Endodermal cell (in vitro differentiated cells): ENCODE measurements around the gene HOXB4. TPM values are rescaled to one million over a fixed set of nuclear protein-coding genes. Genes with fewer than 3 reads are reported as not detected.

Experiments used
- DNase-seq: peaks from one replicate; pipeline ENCODE4 v3.0.0-alpha.2; 2017
- H3K27ac ChIP-seq: 2 replicates; pipeline ENCODE4 v1.5.1; 2013; ENCODE audit warnings: mild to moderate bottlenecking, low read depth, low read length, moderate library complexity
- H3K27me3 ChIP-seq: 2 replicates; pipeline ENCODE4 v1.6.1; 2013; ENCODE audit warnings: mild to moderate bottlenecking, low read length, moderate library complexity; ENCODE audit not compliant: insufficient read depth, control insufficient read depth, poor library complexity, severe bottlenecking
- H3K36me3 ChIP-seq: 2 replicates; pipeline ENCODE4 v1.7.0; 2013; ENCODE audit warnings: mild to moderate bottlenecking, low read length, moderate library complexity; ENCODE audit not compliant: control insufficient read depth, insufficient read depth
- H3K4me1 ChIP-seq: one replicate; pipeline ENCODE4 v1.7.0; 2013; ENCODE audit warnings: low read length; ENCODE audit not compliant: control insufficient read depth, insufficient read depth
- H3K4me3 ChIP-seq: 2 replicates; pipeline ENCODE4 v1.5.1; 2013; ENCODE audit warnings: mild to moderate bottlenecking, low read length, moderate library complexity
- H3K9ac ChIP-seq: 2 replicates; pipeline ENCODE4 v1.6.1; 2013; ENCODE audit warnings: mild to moderate bottlenecking, low read length, moderate library complexity; ENCODE audit not compliant: poor library complexity, severe bottlenecking; ENCODE audit errors: extremely low read depth
- H3K9me3 ChIP-seq: 2 replicates; pipeline ENCODE4 v1.6.1; 2013; ENCODE audit warnings: mild to moderate bottlenecking, low read length, moderate library complexity; ENCODE audit not compliant: control insufficient read depth
- H3K27ac Mint-ChIP-seq: 2 replicates; pipeline ENCODE4 v1.8.0; 2020; ENCODE audit warnings: mixed read lengths
- H3K27me3 Mint-ChIP-seq: 2 replicates; pipeline ENCODE4 v1.8.0; 2021; ENCODE audit warnings: mild to moderate bottlenecking, mixed read lengths; ENCODE audit not compliant: insufficient read depth
- H3K36me3 Mint-ChIP-seq: 2 replicates; pipeline ENCODE4 v1.8.0; 2020; ENCODE audit warnings: low read depth, mixed read lengths
- H3K4me1 Mint-ChIP-seq: 2 replicates; pipeline ENCODE4 v1.8.0; 2020; ENCODE audit warnings: mixed read lengths
- H3K4me3 Mint-ChIP-seq: 2 replicates; pipeline ENCODE4 v1.8.0; 2020; ENCODE audit warnings: mild to moderate bottlenecking, moderate library complexity, mixed read lengths
- H3K9me3 Mint-ChIP-seq: 2 replicates; pipeline ENCODE4 v1.8.0; 2020; ENCODE audit warnings: mild to moderate bottlenecking, mixed read lengths
- WGBS, 2 experiments: methylation state at CpG; one replicate each; pipeline versions ENCODE4 v1.1.5 to v1.1.7; 2013; ENCODE audit warnings: missing lambda C conversion rate in 2 of 2, mixed read lengths in 1 of 2; ENCODE audit not compliant: insufficient coverage in 1 of 2, insufficient read length in 1 of 2; 5-methylcytosine and 5-hydroxymethylcytosine counted together
- total RNA-seq, 2 donors: library from RNA; stranded (reverse); fragmentation: NEBNext Ultra II Directional in 1 of 2; extraction: Animal tissue kit (Norgen Biotek cat#: 25700) in 1 of 2; gene quantifications; 2 replicates in 1 of 2; 3 replicates in 1 of 2; pipeline ENCODE4 v1.2.1, GENCODE V29; 2021
- TF ChIP-seq, protein P1 (sequence below): fragments of 200-600 bp; sonication (generic); conservative IDR thresholded peaks from 2 replicates; pipeline ENCODE4 v1.5.0; 2021; ENCODE audit warnings: antibody characterized with exemption, mild to moderate bottlenecking

Gene HOXB4
- total RNA-seq, 2 donors from 2014 or later = not detected

DNA sequence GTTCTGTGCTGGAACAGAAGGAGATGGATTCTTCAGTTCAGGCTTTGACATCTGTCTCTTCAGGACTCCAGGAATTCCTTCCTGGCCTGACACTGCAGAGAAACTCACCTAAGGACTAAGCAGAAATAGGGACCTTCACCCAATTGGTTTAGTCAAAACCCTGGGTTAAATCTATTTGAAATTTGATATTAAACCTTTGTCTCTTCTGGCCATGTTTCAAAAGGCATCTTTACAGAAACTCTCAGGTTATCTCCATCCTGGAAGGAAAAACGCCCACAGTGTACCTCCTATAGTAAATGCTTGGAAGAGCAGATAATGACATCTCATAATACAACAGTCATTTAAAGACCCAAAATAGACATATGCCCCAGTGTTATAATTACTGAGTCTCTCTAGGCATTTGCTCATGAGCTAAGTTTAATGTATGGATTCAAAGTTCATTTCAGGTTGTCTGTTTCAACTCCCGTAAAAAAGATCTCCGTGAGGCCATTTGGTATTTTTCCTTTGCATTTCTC is 5.6 kb upstream of the HOXB4 start:
- DNase-seq = no peak
- H3K9me3 ChIP-seq = no peaks in the 10 kb centered on the region
- H3K9ac ChIP-seq = no peak overlapping the region
- WGBS, 2 experiments = 27 to 36% methylated on average over 2 to 3 of the region's 3 CpGs
- H3K4me1 ChIP-seq = peaks cover 3% of the 10 kb centered on the region
- H3K4me3 Mint-ChIP-seq = no peak overlapping the region
- H3K4me3 ChIP-seq = no peak overlapping the region
- H3K27me3 ChIP-seq = peaks cover 100% of the 10 kb centered on the region
- H3K4me1 Mint-ChIP-seq = peaks cover 9% of the 10 kb centered on the region
- H3K36me3 Mint-ChIP-seq = no peaks in the 10 kb centered on the region
- peaks cover 100% of the 10 kb centered on the region for H3K27me3 Mint-ChIP-seq
- no peak overlapping the region for H3K27ac Mint-ChIP-seq
- H3K36me3 ChIP-seq = no peaks in the 10 kb centered on the region
- no peaks in the 10 kb centered on the region for H3K9me3 Mint-ChIP-seq
- TF ChIP-seq, protein P1, sequence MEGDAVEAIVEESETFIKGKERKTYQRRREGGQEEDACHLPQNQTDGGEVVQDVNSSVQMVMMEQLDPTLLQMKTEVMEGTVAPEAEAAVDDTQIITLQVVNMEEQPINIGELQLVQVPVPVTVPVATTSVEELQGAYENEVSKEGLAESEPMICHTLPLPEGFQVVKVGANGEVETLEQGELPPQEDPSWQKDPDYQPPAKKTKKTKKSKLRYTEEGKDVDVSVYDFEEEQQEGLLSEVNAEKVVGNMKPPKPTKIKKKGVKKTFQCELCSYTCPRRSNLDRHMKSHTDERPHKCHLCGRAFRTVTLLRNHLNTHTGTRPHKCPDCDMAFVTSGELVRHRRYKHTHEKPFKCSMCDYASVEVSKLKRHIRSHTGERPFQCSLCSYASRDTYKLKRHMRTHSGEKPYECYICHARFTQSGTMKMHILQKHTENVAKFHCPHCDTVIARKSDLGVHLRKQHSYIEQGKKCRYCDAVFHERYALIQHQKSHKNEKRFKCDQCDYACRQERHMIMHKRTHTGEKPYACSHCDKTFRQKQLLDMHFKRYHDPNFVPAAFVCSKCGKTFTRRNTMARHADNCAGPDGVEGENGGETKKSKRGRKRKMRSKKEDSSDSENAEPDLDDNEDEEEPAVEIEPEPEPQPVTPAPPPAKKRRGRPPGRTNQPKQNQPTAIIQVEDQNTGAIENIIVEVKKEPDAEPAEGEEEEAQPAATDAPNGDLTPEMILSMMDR = no peak
- H3K27ac ChIP-seq = no peak overlapping the region

DNA sequence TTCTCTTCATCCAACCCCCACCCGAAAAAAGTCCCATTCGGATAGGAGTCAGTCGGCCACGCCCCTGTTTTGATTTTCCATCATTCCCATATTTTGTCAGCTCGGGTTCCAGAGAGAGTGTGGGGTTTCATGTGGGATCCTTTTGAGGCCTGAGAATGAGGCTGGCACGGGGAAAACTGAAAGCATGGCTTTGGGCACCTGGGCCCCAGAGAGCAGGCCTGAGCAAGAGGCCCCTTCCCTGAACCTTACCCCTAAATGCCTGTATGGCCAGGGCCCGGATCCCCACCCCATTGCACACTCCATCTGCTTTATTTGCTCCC is 4.6 kb upstream of the HOXB4 start:
- H3K9me3 ChIP-seq = no peaks in the 10 kb centered on the region
- H3K27me3 ChIP-seq = peaks cover 99% of the 10 kb centered on the region
- peaks cover 98% of the 10 kb centered on the region for H3K27me3 Mint-ChIP-seq
- no peak overlapping the region for H3K4me3 ChIP-seq
- H3K4me1 Mint-ChIP-seq = peaks cover 12% of the 10 kb centered on the region
- no peak for DNase-seq
- TF ChIP-seq, protein P1 = no peak
- no peaks in the 10 kb centered on the region for H3K36me3 Mint-ChIP-seq
- H3K4me3 Mint-ChIP-seq = no peak overlapping the region
- H3K27ac ChIP-seq = no peak overlapping the region
- H3K36me3 ChIP-seq = no peaks in the 10 kb centered on the region
- H3K27ac Mint-ChIP-seq = no peak overlapping the region
- 20% methylated on average over 7 of the region's 7 CpGs; no CpG with 5 or more reads in 1 of the 2 experiments for WGBS, 2 experiments
- no peak overlapping the region for H3K9ac ChIP-seq
- H3K4me1 ChIP-seq = peaks cover 3% of the 10 kb centered on the region
- H3K9me3 Mint-ChIP-seq = no peaks in the 10 kb centered on the region

DNA sequence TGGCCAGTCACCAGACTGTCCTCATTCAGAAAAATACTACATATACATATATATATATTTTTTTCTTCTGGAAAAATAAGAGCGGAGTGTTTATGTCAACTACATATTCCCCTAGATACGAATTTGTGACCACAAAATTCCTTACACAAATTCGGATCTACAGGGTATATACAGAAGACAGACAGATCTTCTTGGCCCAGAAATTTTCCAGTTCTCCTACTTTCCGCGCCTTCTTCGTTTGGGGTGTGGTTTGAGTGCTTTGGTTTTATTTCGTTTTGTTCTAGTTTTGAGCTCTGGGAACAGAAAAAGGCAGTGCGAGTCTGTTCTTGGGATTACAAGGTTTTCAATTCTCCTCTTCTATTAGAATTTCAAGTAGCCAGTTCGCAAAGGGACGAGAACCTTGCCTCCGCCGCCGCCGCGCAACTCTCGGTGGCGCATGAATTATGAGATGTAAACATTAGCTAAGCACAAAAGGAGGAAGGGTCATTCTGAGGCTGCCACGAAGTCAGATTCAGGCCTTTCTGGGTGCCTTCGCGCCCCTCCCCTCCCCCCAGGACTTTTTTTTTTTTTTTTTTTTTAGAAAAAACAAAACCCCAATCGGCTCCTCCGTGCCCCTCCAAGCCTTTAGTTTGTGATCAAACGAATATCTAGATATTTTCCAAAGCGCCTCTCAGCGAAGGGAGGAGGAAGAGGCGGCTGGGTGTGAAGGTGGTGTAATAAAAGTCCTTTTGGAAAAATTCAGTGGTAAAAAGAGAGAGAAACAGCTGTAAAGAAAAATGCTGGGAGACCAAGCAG is 1.8 kb upstream of the HOXB4 start:
- peaks cover 3% of the 10 kb centered on the region for H3K4me1 ChIP-seq
- Mint-ChIP-seq H3K36me3 (no peaks in the 10 kb centered on the region), H3K27me3 (peaks cover 82% of the 10 kb centered on the region), H3K9me3 (no peaks in the 10 kb centered on the region), H3K4me3 (no peak overlapping the region), H3K4me1 (peaks cover 7% of the 10 kb centered on the region), H3K27ac (no peak overlapping the region)
- no peak overlapping the region for H3K27ac ChIP-seq
- H3K36me3 ChIP-seq = no peaks in the 10 kb centered on the region
- DNase-seq = no peak
- TF ChIP-seq, protein P1 = no peak
- no peaks in the 10 kb centered on the region for H3K9me3 ChIP-seq
- WGBS, 2 experiments = 6 to 20% methylated on average over 1 to 25 of the region's 26 CpGs
- no peak overlapping the region for H3K4me3 ChIP-seq
- H3K27me3 ChIP-seq = peaks cover 99% of the 10 kb centered on the region
- H3K9ac ChIP-seq = no peak overlapping the region
